D721Med (cell line): ENCODE results near the gene IGFBP2.
A peak's percentile ranks its signal among the peaks of the same experiment; 100 is the strongest.

ENCODE experiments used
- DNase-seq: peaks from one replicate; pipeline ENCODE4 v3.0.0; 2011; ENCODE audit warnings: low spot score; ENCODE audit not compliant: insufficient read length
- FAIRE-seq: peaks from 2 replicates; lab custom pipeline; 2011; peaks lifted over from hg19 to GRCh38; lab: Jason Lieb, UNC
- CTCF ChIP-seq: IDR thresholded peaks from 2 replicates; pipeline ENCODE4 v1.5.1; 2012; ENCODE audit warnings: mild to moderate bottlenecking, control low read depth; ENCODE audit not compliant: insufficient read depth; ENCODE audit errors: missing control alignments

The IGFBP2 gene

GRCh38 chr2:216633616-216634369 is 573 bp downstream of the IGFBP2 start:
- DNase-seq (no peak), FAIRE-seq (no peak)
- no peak for TF ChIP-seq CTCF

GRCh38 chr2:216634370-216635148 is 1.3 kb downstream of the IGFBP2 start:
- no peak for DNase-seq
- FAIRE-seq, result no peak
- TF ChIP-seq CTCF, result no peak

GRCh38 chr2:216635171-216635570 is 2.0 kb downstream of the IGFBP2 start:
- DNase-seq (no peak), FAIRE-seq (no peak)
- no peak for TF ChIP-seq CTCF

- FAIRE-seq (no peak), DNase-seq (no peak)
- TF ChIP-seq CTCF, result no peak
Measured at GRCh38 chr2:216635701-216636550, 2.7 kb downstream of the IGFBP2 start.

GRCh38 chr2:216636551-216637450 is 3.6 kb downstream of the IGFBP2 start:
- no peak for TF ChIP-seq CTCF
- FAIRE-seq, result no peak
- peak; percentile 56 for DNase-seq

- no peak for FAIRE-seq
Measured at GRCh38 chr2:216637472-216637871, 4.3 kb downstream of the IGFBP2 start.

More at GRCh38 chr2:216637472-216637871, 4.3 kb downstream of the IGFBP2 start:
- DNase-seq, result no peak
- no peak for TF ChIP-seq CTCF
